Measurements from ENCODE around the gene DUSP23. TPM values are rescaled to one million over a fixed set of nuclear protein-coding genes. Genes with fewer than 3 reads are reported as not detected.

DUSP23 gene
- polyA plus RNA-seq, 5 donors = 11.0 to 20.5 (median 12.2) TPM

GRCh38 chr1:159778266-159778665 is 2.5 kb upstream of the DUSP23 start:
- no peak for DNase-seq

- no peak for DNase-seq
Observed at GRCh38 chr1:159779403-159779851, 1.3 kb upstream of the DUSP23 start.

- no peak for DNase-seq
Observed at GRCh38 chr1:159781992-159782391, 1.2 kb downstream of the DUSP23 start.

- DNase-seq = no peak
Observed at GRCh38 chr1:159783724-159784123, 3.0 kb downstream of the DUSP23 start.

- no peak for DNase-seq
Observed at GRCh38 chr1:159786465-159786864, 5.7 kb downstream of the DUSP23 start.

GRCh38 chr1:159786966-159787365 is 6.2 kb downstream of the DUSP23 start:
- no peak for DNase-seq

- DNase-seq = no peak
Observed at GRCh38 chr1:159790237-159790917, 9.6 kb downstream of the DUSP23 start.

GRCh38 chr1:159791031-159791430 is 10.3 kb downstream of the DUSP23 start:
- no peak for DNase-seq

GRCh38 chr1:159791461-159791860 is 10.7 kb downstream of the DUSP23 start:
- no peak for DNase-seq

GRCh38 chr1:159795534-159795933 is 14.8 kb downstream of the DUSP23 start:
- DNase-seq = no peak

- peak; percentile 47 to 65 for DNase-seq
Observed at GRCh38 chr1:159798893-159799292, 18.1 kb downstream of the DUSP23 start.

- no peak for DNase-seq
Observed at GRCh38 chr1:159799446-159799985, 18.8 kb downstream of the DUSP23 start.

GRCh38 chr1:159800177-159800930 is 19.6 kb downstream of the DUSP23 start:
- DNase-seq = no peak

GRCh38 chr1:159802111-159802510 is 21.3 kb downstream of the DUSP23 start, which contains the start of gene FCRL6:
Gene FCRL6 (plus strand): TSS chr1:159802360. CDS start chr1:159802425, 65 bp downstream.
- no peak for DNase-seq

- peak in 1 of 2 donors; percentile 20 for DNase-seq
Observed at GRCh38 chr1:159803956-159804689, 23.4 kb downstream of the DUSP23 start.

- no peak for DNase-seq
Observed at GRCh38 chr1:159804924-159805323, 24.2 kb downstream of the DUSP23 start.

- DNase-seq = no peak
Observed at GRCh38 chr1:159815926-159816325, 35.2 kb downstream of the DUSP23 start.

- no peak for DNase-seq
Observed at GRCh38 chr1:159817276-159818041, 36.7 kb downstream of the DUSP23 start.

GRCh38 chr1:159821171-159821867 is 40.6 kb downstream of the DUSP23 start:
- peak in 1 of 2 donors; percentile 20 for DNase-seq

GRCh38 chr1:159823406-159823805 is 42.6 kb downstream of the DUSP23 start:
- no peak for DNase-seq

GRCh38 chr1:159825564-159825963 is 44.8 kb downstream of the DUSP23 start:
- no peak for DNase-seq

Measured in right lung (tissue), 5 donors.